ENCODE measurements around the gene FPR1.

FPR1 gene

GRCh38 chr19:51751655-51752054 lies at the start of gene FPR1:
Gene FPR1 (minus strand): TSS chr19:51751878. CDS start chr19:51746994, 4,884 bp downstream.
- no peak for DNase-seq (ENCODE audit: low spot score)

GRCh38 chr19:51800473-51801244 lies 49.0 kb upstream of the FPR1 start:
- no peak for DNase-seq (ENCODE audit: low spot score)

GRCh38 chr19:51799774-51800472 lies 48.2 kb upstream of the FPR1 start:
- DNase-seq (ENCODE audit: low spot score), result no peak

DNA sequence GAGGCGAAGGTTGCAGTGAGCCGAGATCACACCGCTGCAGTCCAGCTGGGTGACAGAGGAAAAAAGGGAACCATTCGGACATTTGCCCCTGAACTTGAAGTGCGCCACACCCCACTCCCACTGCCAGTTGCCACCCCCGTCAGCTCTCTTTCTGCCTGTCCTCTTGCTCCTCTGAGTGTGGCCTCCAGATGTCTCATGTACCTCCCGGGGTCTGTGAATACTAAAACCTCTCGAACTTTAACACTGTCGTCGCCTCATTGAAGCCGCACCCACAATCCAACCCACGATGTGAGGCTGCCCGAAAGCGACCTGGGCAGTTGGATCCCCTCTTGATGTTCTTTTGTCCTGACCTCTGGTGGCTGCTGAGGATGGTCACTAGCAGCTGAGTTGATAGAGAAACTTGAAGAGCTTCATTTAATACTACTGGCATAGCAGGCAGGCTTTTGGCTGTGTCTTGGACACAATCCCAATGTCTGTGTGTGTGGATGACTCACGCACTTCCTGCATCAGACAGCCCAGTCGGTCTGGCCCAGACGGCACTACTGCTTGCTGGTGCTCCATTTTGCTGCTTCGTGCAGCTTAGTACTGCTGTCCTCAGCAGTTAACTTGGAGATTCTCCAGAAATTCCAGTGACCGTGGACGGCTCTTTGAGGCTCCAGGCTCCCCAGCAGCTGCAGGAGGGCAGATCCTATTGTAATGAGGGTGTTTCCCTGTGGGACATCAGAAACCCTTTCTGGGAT lies 47.5 kb upstream of the FPR1 start:
- no peak for DNase-seq (ENCODE audit: low spot score)

DNA sequence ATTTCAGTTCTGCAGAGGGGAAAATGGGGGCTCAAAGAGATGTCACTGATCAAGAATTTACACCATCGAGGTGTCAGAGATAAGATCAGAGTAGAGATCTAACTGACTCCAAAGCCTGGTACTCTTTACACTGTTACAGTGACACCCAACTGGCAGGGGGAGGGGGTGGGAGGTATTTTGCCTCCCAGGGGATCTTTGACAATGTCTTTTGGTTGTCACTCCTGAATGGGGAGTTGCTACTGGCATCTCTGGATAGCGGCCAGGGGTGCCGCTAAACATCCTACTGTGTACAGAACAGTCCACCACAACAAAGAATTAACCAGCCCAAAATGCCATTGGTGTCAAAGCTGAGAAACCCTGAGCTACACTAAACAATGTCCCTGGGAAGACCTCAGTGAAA lies 46.4 kb upstream of the FPR1 start:
- DNase-seq (ENCODE audit: low spot score), result no peak

GRCh38 chr19:51797480-51797879 lies 45.8 kb upstream of the FPR1 start:
- no peak for DNase-seq (ENCODE audit: low spot score)

GRCh38 chr19:51796195-51796679 lies 44.6 kb upstream of the FPR1 start:
- no peak for DNase-seq (ENCODE audit: low spot score)

- DNase-seq (ENCODE audit: low spot score), result no peak
These were observed 43.3 kb upstream of the FPR1 start, which contains the start of gene FPR3 for GRCh38 chr19:51794885-51795490. Gene FPR3 (plus strand): TSS chr19:51795157. CDS start chr19:51823749, 28,592 bp downstream.

DNA sequence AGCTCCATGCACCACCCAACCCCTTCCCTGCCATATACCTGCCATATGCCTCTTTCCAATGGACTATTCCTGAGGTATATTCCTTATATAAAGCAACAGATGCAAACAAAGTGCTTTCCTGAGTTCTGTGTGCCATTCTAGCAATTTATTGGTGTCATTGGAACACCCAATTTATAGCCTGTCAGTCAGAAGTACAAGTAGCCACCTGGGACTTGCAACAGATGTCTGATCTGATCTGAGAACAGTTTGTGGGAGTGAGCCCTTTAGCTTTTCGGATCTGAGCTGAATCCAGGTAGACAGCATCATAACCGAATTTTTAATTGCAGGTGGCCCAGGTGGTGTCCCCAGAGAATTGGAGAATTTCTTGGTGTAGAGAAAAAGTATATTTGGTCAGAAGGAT lies 42.3 kb upstream of the FPR1 start:
- no peak for DNase-seq (ENCODE audit: low spot score)

GRCh38 chr19:51792932-51793331 lies 41.3 kb upstream of the FPR1 start:
- no peak for DNase-seq (ENCODE audit: low spot score)

GRCh38 chr19:51789061-51789795 lies 37.5 kb upstream of the FPR1 start:
- DNase-seq (ENCODE audit: low spot score), result no peak

DNA sequence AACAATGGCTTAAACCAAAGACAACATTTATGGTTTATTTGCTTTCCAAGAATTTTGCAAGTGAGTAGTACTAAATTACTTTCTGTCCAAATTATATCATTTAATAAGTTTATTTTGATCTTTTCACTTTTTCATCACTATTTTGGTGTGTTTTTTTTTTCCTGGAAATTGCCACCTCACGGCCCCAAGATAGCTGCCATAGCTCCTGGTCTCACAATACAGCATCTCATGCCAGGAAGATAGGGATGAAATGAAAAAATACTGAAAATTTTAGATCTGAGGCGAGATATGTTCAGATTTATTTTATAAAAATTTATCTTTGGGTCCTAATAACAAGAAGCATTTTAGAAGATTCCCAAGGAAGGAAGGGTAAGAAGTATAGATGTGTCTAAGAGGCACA lies 36.4 kb upstream of the FPR1 start:
- no peak for DNase-seq (ENCODE audit: low spot score)

DNA sequence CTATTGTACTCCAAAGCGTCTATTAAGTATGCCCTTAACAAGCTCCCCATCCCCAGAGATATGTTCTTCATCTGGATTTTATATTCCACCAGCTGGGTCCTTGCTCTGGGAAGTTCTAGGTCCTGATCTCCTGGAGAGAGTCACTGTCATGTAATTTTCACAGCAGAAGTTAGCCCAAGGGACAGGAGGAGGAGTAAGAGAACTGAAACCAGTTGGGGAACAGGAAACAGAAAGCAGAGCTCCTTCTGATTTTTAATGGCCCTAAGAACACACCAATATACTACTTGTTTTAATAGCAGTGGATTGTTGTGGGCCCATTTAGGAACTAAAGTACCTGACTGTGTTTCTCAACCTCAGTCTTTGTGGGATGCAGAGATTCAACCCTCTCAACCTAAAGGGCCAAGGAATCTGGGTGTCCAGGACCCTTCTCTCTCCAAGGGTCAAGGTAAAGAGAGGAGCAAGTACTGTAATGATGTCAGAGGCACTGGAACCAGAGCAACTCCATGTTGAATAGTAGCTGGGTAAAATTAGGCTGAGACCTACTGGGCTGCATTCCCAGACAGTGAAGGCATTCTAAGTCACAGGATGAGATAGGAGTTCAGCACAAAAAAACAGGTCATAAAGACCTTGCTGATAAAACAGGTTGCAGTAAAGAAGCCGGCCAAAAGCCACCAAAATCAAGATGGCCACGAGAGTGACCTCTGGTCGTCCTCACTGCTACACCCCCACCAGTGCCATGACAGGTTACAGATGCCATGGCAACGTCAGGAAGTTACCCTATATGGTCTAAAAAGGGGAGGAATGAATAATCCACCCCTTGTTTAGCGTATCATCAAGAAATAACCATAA lies 35.2 kb upstream of the FPR1 start:
- DNase-seq (ENCODE audit: low spot score), result no peak

- DNase-seq (ENCODE audit: low spot score), result no peak
These were observed 33.4 kb upstream of the FPR1 start for GRCh38 chr19:51784922-51785690.

DNA sequence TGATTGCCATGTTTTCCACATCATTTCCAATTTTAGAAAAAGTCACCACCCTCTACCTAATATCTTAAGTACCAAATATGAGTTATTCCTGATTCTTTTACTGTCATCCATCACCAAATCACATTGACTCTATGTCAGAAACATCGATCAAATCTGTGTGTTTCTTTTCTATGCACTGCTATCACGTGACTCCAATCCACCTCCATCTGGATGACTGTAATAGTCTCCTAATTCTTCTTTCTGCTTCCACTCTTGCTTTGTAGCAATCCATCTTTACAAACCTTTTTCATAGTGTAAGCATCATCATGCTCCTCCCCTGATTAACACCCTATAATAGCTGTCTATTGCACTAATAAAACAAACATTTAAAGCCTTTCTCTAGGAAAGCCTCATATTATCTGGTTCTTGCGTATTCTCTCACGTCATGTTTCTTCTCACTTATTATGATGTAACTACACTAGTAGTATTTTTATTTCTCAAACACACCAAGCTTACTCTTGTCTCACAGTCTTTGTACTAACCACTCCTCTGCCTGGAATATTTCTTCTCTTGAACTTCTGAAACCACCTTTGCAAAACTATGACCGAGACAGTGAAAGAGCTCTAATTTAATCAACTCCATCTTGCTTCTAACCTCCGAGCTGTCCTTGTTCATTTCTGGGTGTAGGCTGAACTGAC lies 32.6 kb upstream of the FPR1 start:
- no peak for DNase-seq (ENCODE audit: low spot score)

DNA sequence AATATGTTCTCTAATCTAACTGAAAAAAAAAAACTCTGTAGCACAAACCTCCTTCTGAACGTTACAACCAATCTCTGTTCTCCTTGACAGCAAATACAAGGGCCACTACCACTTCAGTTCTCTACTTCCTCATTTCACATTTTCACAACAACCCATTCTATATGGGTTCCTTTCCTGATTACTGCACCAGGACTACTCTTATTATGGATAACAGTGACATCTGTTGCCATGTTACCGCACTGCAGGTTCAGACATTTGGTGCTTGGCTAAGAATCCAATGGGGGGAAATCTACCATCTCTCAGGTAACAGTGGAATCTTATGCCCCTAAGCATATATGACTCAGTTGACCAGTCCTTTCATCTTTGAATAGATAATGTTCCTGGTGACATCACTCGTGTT lies 31.7 kb upstream of the FPR1 start:
- no peak for DNase-seq (ENCODE audit: low spot score)

DNA sequence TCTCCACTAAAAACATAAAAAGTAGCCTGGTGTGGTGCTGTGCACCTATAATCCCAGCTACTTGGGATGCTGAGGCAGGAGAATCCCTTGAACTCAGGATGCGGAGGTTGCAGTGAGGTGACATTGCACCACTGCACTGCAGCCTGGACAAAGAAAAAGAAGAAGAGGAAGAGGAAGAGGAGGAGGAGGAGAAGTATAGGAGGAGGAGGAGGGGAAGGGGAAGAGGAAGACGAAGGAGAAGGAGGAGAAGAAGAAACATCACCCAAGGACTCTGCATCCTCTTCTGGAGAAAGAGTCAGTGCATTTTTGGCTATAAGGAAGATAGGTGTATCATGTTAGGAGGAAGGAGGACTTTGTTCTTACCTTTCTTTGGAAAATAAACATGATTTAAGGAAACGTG lies 30.3 kb upstream of the FPR1 start:
- DNase-seq (ENCODE audit: low spot score), result no peak

DNA sequence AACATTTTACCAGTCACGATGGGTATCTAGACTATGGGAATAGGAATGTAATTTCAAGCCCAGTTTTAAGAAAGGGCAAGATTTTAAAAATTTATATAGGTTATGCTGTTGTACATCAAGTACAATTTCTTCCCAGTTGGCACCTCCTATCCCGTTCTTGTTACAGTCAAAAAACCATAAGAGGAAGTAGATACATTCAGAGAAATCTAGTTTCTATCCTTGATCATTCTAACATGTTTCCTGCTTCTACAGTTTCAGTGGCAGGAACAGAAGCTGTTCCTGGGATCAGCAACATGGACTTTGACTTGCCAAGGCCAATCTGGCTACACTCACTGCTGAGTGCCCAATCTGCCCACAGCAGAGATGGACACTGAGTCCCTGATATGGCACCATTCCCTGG lies 28.6 kb upstream of the FPR1 start:
- DNase-seq (ENCODE audit: low spot score), result no peak

GRCh38 chr19:51779703-51780102 lies 28.0 kb upstream of the FPR1 start:
- DNase-seq (ENCODE audit: low spot score), result no peak

Data from D341Med (cell line).